Bone marrow (tissue), 2 donors: ENCODE measurements around the gene ZDHHC21.

ENCODE experiments used
- DNase-seq, 2 donors: peaks; one replicate each; lab custom pipeline; 2025; lab: John Stamatoyannopoulos, UW

Gene ZDHHC21

DNA sequence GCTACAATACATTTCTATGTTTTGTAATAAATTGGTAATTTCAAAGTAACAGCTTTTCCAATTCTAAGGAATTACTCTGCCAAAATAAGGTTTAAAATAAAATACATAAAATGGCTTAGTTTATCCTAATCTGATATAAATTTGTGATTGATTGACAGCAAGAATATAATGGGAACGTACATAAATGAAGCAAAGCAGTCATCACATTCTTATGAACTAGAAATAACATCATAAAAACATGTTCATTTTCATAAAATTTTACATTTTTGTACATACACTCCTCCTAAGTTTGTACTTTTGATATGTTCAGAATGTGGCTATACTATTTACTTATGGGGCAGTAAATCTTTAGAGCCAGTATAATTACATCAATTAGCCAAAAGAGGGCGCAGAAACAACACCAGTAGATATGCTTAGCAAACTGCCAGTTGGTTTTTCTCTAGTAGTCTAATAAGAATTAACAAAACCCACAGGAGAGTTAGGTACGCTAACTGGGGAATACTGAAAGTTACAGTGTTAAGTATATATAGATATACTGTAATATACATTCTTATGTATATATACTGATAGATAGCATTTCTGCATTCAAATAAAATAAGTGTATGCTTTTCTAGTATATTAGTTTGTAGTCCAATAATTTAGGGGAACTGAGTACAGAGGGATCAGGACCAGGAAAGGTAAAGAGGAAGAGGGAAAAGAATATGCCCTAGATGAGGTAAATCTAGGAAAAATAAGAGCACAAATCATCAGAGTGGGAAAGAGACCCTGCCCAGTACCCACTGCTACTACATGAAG lies 76.8 kb downstream of the ZDHHC21 start:
- peak in 1 of 2 donors; percentile 21 for DNase-seq

- no peak for DNase-seq
Observed at GRCh38 chr9:14608540-14608939, 84.7 kb downstream of the ZDHHC21 start.

DNA sequence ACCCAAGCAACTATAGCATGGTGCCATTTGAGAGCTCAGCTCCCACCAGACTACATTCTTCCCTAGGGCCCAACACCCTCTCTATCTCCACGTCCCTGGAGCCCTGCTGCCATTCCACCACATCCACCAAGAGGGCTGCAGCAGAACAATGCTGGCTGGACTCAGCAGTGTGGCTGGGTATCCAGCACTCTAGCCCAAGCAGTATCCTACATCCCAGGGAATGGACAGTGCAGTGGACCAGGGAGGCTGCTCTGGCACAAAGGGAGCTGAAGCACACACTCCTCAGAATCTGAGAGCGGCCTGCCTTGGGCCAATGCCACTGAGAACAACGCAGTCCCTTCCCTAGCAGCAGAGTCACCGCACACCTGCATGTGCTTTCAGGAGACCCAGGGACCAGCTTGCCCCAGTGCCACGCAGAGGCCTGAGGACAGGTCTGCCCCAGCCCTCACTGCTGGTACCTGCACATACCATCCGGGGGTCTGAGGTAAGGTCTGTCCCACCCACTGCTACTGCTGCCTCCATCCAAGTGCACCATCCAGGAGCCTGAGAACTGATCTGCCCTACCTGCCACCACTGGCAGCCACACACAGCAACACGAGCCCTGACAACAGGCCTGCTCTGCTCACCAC lies 95.9 kb downstream of the ZDHHC21 start:
- no peak for DNase-seq

GRCh38 chr9:14593406-14593805 lies 99.8 kb downstream of the ZDHHC21 start:
- DNase-seq, result no peak

DNA sequence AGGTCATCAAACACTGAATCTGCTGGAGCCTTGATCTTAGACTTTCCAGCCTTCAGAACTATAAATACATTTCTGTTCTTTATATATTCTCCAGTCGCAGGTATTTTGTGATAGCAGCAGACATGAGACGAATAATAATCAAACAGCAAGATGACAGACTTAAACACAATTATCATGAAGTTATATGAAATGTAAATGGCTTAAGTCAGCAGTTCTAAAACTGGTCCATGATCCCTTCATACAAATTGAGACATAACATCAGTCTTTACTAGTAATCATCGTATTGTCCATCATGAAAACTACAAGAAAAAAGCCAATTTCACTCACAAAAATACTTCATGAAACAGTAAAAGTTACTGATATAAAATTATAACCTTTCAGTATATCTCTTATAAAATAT lies 101.8 kb downstream of the ZDHHC21 start:
- DNase-seq, result no peak

DNA sequence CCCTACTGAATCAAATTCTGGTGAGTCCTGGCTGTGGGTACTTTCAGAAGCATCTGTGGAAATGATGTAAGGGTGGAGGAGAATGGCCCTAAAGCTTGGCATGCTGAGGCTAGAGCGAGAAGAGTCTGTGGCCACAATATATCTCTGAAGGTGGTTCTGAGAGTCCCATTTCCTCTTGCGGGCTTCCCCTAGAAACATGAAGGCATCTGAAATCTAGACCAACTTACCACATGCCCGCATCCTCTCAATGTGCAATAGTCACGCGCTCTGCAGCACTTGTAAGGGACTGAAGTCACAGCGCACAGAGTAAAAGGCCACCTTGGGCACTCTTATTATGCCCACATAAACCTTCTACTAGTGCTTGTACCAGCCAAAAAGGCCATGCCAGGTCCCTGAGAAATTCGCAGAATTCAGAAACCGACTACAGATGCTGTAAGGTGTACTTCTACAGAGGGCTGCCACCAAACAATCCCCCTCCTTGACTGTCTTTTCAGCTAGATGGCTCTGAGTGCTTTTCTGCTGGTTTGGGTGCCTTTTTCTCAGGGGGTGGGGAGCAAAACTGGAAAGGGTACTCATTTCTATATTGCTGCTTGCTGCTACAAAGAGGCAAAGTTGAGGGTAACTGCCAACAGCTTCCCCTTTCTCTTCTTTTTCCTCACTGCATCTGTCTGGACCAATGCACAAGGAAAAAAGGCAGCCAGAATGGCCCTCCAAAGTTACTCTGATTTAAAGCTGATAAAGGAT lies 107.3 kb downstream of the ZDHHC21 start:
- DNase-seq, result no peak

- no peak for DNase-seq
Observed at GRCh38 chr9:14584571-14584970, 108.7 kb downstream of the ZDHHC21 start.

DNA sequence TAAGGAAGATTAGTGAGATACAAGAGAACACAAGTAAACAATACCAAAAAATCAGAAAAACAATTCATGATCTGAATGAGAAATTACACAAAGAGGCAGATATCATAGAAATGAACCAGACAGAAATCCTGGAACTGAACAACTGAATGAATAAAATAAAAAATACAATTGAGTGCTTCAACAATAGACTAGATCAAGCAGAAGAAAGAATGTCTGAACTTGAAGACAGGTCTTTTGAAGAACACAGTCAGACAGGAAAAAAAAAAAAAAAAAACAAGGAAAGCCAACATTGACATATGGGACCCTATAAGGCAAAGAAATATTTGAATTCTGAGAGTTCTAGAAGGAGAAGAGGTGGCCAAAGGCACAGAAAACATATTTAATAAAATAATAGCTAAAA lies 115.2 kb downstream of the ZDHHC21 start:
- DNase-seq, result no peak

- no peak for DNase-seq
Observed at GRCh38 chr9:14574173-14574572, 119.1 kb downstream of the ZDHHC21 start.

DNA sequence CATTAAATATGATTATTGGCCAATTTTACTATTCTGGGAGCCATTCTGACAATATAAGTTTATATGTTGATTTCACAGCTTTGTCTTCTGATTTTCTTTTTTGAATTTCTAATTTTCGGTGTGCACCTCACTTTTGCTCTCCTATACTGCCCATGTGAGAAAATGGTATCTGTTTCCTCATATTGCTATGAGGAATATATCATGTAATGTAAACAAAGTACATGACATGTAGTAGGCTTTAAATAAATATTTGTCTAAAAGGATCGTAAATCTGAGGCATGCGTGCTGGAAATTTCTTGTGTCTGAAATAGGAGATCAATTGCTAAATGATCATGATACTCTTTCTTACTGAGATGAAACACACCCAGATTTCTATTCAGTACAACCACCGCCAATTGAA lies 119.9 kb downstream of the ZDHHC21 start:
- DNase-seq, result no peak

DNA sequence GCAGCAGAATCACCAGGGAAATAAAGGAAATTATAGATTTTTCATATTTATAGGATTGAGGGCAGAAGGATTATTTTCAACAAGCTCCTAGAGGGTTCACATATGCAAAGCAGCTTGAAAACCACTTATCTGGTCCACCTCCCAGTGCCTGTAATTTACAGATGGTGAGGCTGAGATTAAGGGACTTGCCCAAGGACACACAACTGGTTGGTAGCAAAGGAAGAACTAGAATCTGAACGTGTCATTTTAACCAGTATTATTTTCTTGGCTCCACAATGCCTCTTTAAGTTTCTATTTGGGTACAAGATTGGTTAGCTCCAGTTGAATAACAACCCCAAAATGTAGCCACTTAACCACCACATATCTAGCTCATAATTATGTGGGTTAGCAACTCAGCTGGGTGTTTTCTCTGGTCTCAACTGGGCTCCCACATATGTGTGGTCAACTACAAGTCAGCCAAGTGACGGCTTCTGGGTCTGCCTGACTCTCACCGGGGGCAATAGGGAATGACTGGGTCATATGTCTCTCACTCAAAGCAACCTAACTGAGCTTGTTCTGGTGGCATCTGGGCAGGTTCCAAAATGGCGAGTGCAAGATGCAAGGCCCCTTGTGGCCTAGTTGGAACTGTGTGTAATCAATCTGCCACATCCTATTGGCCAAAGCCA lies 127.7 kb downstream of the ZDHHC21 start:
- DNase-seq, result no peak

- DNase-seq, result no peak
Observed at GRCh38 chr9:14563902-14564624, 129.2 kb downstream of the ZDHHC21 start.

GRCh38 chr9:14561929-14562405 lies 131.3 kb downstream of the ZDHHC21 start:
- DNase-seq, result no peak
